Neural progenitor cell (in vitro differentiated cells): ENCODE data around the gene HES6. TPM values are rescaled to one million over a fixed set of nuclear protein-coding genes. Genes with fewer than 3 reads are reported as not detected.
A peak's percentile ranks its signal among the peaks of the same experiment; 100 is the strongest.

Experiments
- DNase-seq: peaks from one replicate; pipeline ENCODE4 v3.0.0-alpha.2; 2016; ENCODE audit warnings: low spot score
- H2AFZ ChIP-seq: fragments of 200-600 bp; sonication (generic); replicated peaks from 2 replicates; pipeline ENCODE4 v1.6.1; 2016; ENCODE audit warnings: antibody characterized with exemption
- H3F3A ChIP-seq: fragments of 200-600 bp; sonication (generic); 2 replicates; pipeline ENCODE4 v1.6.1; 2016; ENCODE audit warnings: antibody characterized with exemption, low read depth
- H3K27ac ChIP-seq: fragments of 200-600 bp; sonication (generic); 2 replicates; pipeline ENCODE4 v1.5.1; 2016; ENCODE audit warnings: mild to moderate bottlenecking
- H3K27me3 ChIP-seq: fragments of 200-600 bp; sonication (generic); 2 replicates; pipeline ENCODE4 v1.6.1; 2016; ENCODE audit warnings: mild to moderate bottlenecking, moderate library complexity
- H3K36me3 ChIP-seq: fragments of 200-600 bp; sonication (generic); 2 replicates; pipeline ENCODE4 v1.5.1; 2016
- H3K4me1 ChIP-seq: fragments of 200-600 bp; sonication (generic); 2 replicates; pipeline ENCODE4 v1.6.1; 2016; ENCODE audit warnings: mixed run types
- H3K4me2 ChIP-seq: fragments of 200-600 bp; sonication (generic); 2 replicates; pipeline ENCODE4 v1.6.1; 2016
- H3K4me3 ChIP-seq: fragments of 200-600 bp; sonication (generic); 2 replicates; pipeline ENCODE4 v1.5.1; 2016
- H3K79me2 ChIP-seq: fragments of 200-600 bp; sonication (generic); 2 replicates; pipeline ENCODE4 v1.6.1; 2016; ENCODE audit warnings: low read depth
- H3K9ac ChIP-seq: fragments of 200-600 bp; sonication (generic); 2 replicates; pipeline ENCODE4 v1.6.1; 2016
- H3K9me3 ChIP-seq: fragments of 200-600 bp; sonication (generic); 2 replicates; pipeline ENCODE4 v1.5.1; 2016; ENCODE audit warnings: low read depth
- H4K20me1 ChIP-seq: fragments of 200-600 bp; sonication (generic); 2 replicates; pipeline ENCODE4 v1.6.1; 2016; ENCODE audit warnings: low read depth
- H3K27ac Mint-ChIP-seq: 3 replicates; pipeline ENCODE4 v1.8.0; 2021; ENCODE audit warnings: mixed read lengths
- H3K27me3 Mint-ChIP-seq: 2 replicates; pipeline ENCODE4 v1.8.0; 2022; ENCODE audit warnings: low read depth, mild to moderate bottlenecking, inconsistent platforms, moderate library complexity, mixed read lengths; ENCODE audit not compliant: insufficient read depth
- H3K36me3 Mint-ChIP-seq: 3 replicates; pipeline ENCODE4 v1.8.0; 2021; ENCODE audit warnings: mixed read lengths
- H3K4me1 Mint-ChIP-seq: 3 replicates; pipeline ENCODE4 v1.8.0; 2021; ENCODE audit warnings: mixed read lengths
- H3K4me3 Mint-ChIP-seq: 3 replicates; pipeline ENCODE4 v1.8.0; 2021; ENCODE audit warnings: mild to moderate bottlenecking, moderate library complexity, mixed read lengths
- H3K9me3 Mint-ChIP-seq: 3 replicates; pipeline ENCODE4 v1.8.0; 2020; ENCODE audit warnings: mixed read lengths
- CTCF ChIP-seq: fragments of 200-600 bp; sonication (generic); IDR thresholded peaks from 2 replicates; pipeline ENCODE4 v1.5.1; 2017; ENCODE audit warnings: antibody characterized with exemption, mild to moderate bottlenecking
- EZH2 ChIP-seq: fragments of 200-600 bp; sonication (generic); IDR thresholded peaks from 2 replicates; pipeline ENCODE4 v1.6.1; 2017; ENCODE audit warnings: antibody characterized with exemption, mild to moderate bottlenecking, moderate library complexity
- EZH2phosphoT487 ChIP-seq: fragments of 200-600 bp; sonication (generic); IDR thresholded peaks from 2 replicates; pipeline ENCODE4 v1.6.1; 2017; ENCODE audit warnings: antibody characterized with exemption
- total RNA-seq: library from RNA; depleted of rRNA; stranded (reverse); fragments of >200 nt; gene quantifications from 2 replicates; pipeline ENCODE4 v1.2.3, GENCODE V29; 2015; ENCODE audit warnings: low replicate concordance

HES6 gene
- total RNA-seq, 1 donor from 2014 or later = 5.3 TPM

- no peak overlapping the region for H3K27ac Mint-ChIP-seq
- Histone ChIP-seq H3K9me3 (no peaks in the 10 kb centered on the region), H3K4me3 (no peak overlapping the region), H4K20me1 (peaks cover 2% of the 10 kb centered on the region), H3K4me2 (no peak overlapping the region), H2AFZ (no peak overlapping the region), H3K36me3 (no peaks in the 10 kb centered on the region), H3K4me1 (no peaks in the 10 kb centered on the region), H3K9ac (no peak overlapping the region), H3K27me3 (no peaks in the 10 kb centered on the region), H3K27ac (no peak overlapping the region), H3K79me2 (no peaks in the 10 kb centered on the region), H3F3A (peaks cover 4% of the 10 kb centered on the region)
- TF ChIP-seq CTCF = no peak
- no peak for TF ChIP-seq EZH2
- no peak for TF ChIP-seq EZH2phosphoT487
- peaks cover 13% of the 10 kb centered on the region for H3K36me3 Mint-ChIP-seq
- H3K4me1 Mint-ChIP-seq = peaks cover 34% of the 10 kb centered on the region
- no peak overlapping the region for H3K4me3 Mint-ChIP-seq
- H3K27me3 Mint-ChIP-seq = peaks cover 4% of the 10 kb centered on the region
- no peak for DNase-seq
- no peaks in the 10 kb centered on the region for H3K9me3 Mint-ChIP-seq
These were observed 22.0 kb upstream of the HES6 start for GRCh38 chr2:238261718-238262375.

- H3K9me3 Mint-ChIP-seq = no peaks in the 10 kb centered on the region
- Histone ChIP-seq H3K36me3 (no peaks in the 10 kb centered on the region), H3K4me2 (no peak overlapping the region), H3F3A (peaks cover 4% of the 10 kb centered on the region), H2AFZ (no peak overlapping the region), H3K9me3 (no peaks in the 10 kb centered on the region), H3K27me3 (no peaks in the 10 kb centered on the region), H3K4me1 (no peaks in the 10 kb centered on the region), H3K9ac (no peak overlapping the region), H3K27ac (no peak overlapping the region), H4K20me1 (peaks cover 5% of the 10 kb centered on the region), H3K79me2 (no peaks in the 10 kb centered on the region), H3K4me3 (no peak overlapping the region)
- H3K36me3 Mint-ChIP-seq = peaks cover 11% of the 10 kb centered on the region
- no peak for DNase-seq
- peaks cover 38% of the 10 kb centered on the region for H3K4me1 Mint-ChIP-seq
- H3K4me3 Mint-ChIP-seq = no peak overlapping the region
- no peak overlapping the region for H3K27ac Mint-ChIP-seq
- peaks cover 3% of the 10 kb centered on the region for H3K27me3 Mint-ChIP-seq
- TF ChIP-seq EZH2 (no peak), CTCF (no peak), EZH2phosphoT487 (no peak)
These were observed 21.0 kb upstream of the HES6 start for GRCh38 chr2:238260883-238261282.

GRCh38 chr2:238259061-238260020 is 19.5 kb upstream of the HES6 start:
- H3K4me3 ChIP-seq = no peak overlapping the region
- H3K9ac ChIP-seq = no peak overlapping the region
- no peak for TF ChIP-seq EZH2
- no peak for TF ChIP-seq CTCF
- TF ChIP-seq EZH2phosphoT487 = no peak
- peaks cover 4% of the 10 kb centered on the region for H3F3A ChIP-seq
- H3K27ac ChIP-seq = no peak overlapping the region
- H3K79me2 ChIP-seq = no peaks in the 10 kb centered on the region
- H3K4me2 ChIP-seq = no peak overlapping the region
- peaks cover 18% of the 10 kb centered on the region for H3K36me3 Mint-ChIP-seq
- DNase-seq = no peak
- no peaks in the 10 kb centered on the region for H3K4me1 ChIP-seq
- H3K9me3 Mint-ChIP-seq = no peaks in the 10 kb centered on the region
- no peak overlapping the region for H2AFZ ChIP-seq
- no peaks in the 10 kb centered on the region for H3K27me3 ChIP-seq
- no peak overlapping the region for H3K4me3 Mint-ChIP-seq
- peaks cover 2% of the 10 kb centered on the region for H3K27me3 Mint-ChIP-seq
- peaks cover 7% of the 10 kb centered on the region for H4K20me1 ChIP-seq
- no peaks in the 10 kb centered on the region for H3K36me3 ChIP-seq
- H3K27ac Mint-ChIP-seq = peak overlapping the region; percentile 92
- peaks cover 38% of the 10 kb centered on the region for H3K4me1 Mint-ChIP-seq
- no peaks in the 10 kb centered on the region for H3K9me3 ChIP-seq
